HCT116 (cell line): ENCODE data around the gene RBP5.

Experiments used
- ATF3 ChIP-seq: IDR thresholded peaks from 2 replicates; pipeline ENCODE4 v1.6.1; 2012
- CBX3 ChIP-seq: IDR thresholded peaks from 2 replicates; pipeline ENCODE4 v1.6.1; 2012; ENCODE audit warnings: low read depth
- CTCF ChIP-seq, 3 experiments: fragments of 200-600 bp in 1 of 3; sonication (generic) in 1 of 3; IDR thresholded peaks in 2 of 3; conservative IDR thresholded peaks in 1 of 3; 2 replicates each; pipeline ENCODE4 v1.5.1; 2012 to 2017; ENCODE audit warnings: low read depth in 2 of 3, low read length in 2 of 3, antibody characterized with exemption in 1 of 3, borderline replicate concordance in 1 of 3, control low read depth in 1 of 3, mild to moderate bottlenecking in 1 of 3, mixed read lengths in 1 of 3, mixed run types in 1 of 3, moderate library complexity in 1 of 3; ENCODE audit not compliant: insufficient read depth in 1 of 3
- EZH2 ChIP-seq: fragments of 200-600 bp; sonication (generic); IDR thresholded peaks from 2 replicates; pipeline ENCODE4 v1.6.1; 2017; ENCODE audit warnings: antibody characterized with exemption, mixed run types
- JUND ChIP-seq: IDR thresholded peaks from 2 replicates; pipeline ENCODE4 v1.6.1; 2012
- MAX ChIP-seq: IDR thresholded peaks from 2 replicates; pipeline ENCODE4 v1.6.1; 2012
- POLR2A ChIP-seq: IDR thresholded peaks from 2 replicates; pipeline ENCODE4 v1.7.0; 2011; ENCODE audit warnings: borderline replicate concordance; ENCODE audit not compliant: insufficient read depth, insufficient read length; ENCODE audit errors: extremely low read depth
- POLR2AphosphoS5 ChIP-seq: IDR thresholded peaks from 2 replicates; pipeline ENCODE4 v1.6.1; 2011; ENCODE audit warnings: mild to moderate bottlenecking, low read depth, low read length, moderate library complexity
- RAD21 ChIP-seq: IDR thresholded peaks from 2 replicates; pipeline ENCODE4 v1.6.1; 2012; ENCODE audit warnings: low read depth, mild to moderate bottlenecking
- SIN3A ChIP-seq: IDR thresholded peaks from 2 replicates; pipeline ENCODE4 v1.6.1; 2012; ENCODE audit warnings: low read depth
- ZNF274 ChIP-seq: fragments of 200-500 bp; sonication (Bioruptor generic); IDR thresholded peaks from 2 replicates; pipeline ENCODE4 v1.6.1; 2014; ENCODE audit warnings: mild to moderate bottlenecking, low read depth, low read length, inconsistent platforms

GRCh38 chr12:7122811-7123769 lies 5.6 kb downstream of the RBP5 start:
- no peak for TF ChIP-seq POLR2AphosphoS5
- TF ChIP-seq ZNF274, result no peak
- no peak for TF ChIP-seq CTCF (IDR thresholded peaks at IDR 0.05 in 2 of 3, conservative IDR thresholded peaks at IDR 0.05 in 1 of 3; ENCODE audit: borderline replicate concordance in 1 of 3, insufficient read depth in 1 of 3, low read depth in 2 of 3, low read length in 2 of 3)
- no peak for TF ChIP-seq RAD21
- TF ChIP-seq EZH2, result no peak
- TF ChIP-seq MAX, result no peak
- no peak for TF ChIP-seq SIN3A
- no peak for TF ChIP-seq JUND
- TF ChIP-seq CBX3, result no peak
- no peak for TF ChIP-seq POLR2A
- no peak for TF ChIP-seq ATF3
